HepG2 (cell line): ENCODE data around the gene KLHL36. TPM values are rescaled to one million over a fixed set of nuclear protein-coding genes. Genes with fewer than 3 reads are reported as not detected.
A peak's percentile ranks its signal among the peaks of the same experiment; 100 is the strongest.

Experiments
- ATAC-seq: fragments of 200-7000 bp; cut with Tn5 transposase; 3 replicates; pipeline ENCODE4 v1.9.1; 2020; ENCODE audit warnings: mild to moderate bottlenecking, moderate library complexity
- BruUV-seq: library from RNA; stranded (reverse); fragments of 400-500 nt; replicated peaks from 2 replicates; lab custom pipeline; 2021; lab: Mats Ljungman, UMichigan
- CTCF ChIA-PET: fragments of 300-600 bp; formaldehyde crosslinking; extraction: SDS; loops from one replicate; lab custom pipeline; 2021; ENCODE audit warnings: low total read pairs, inconsistent platforms, low intra/inter-chr PET ratio; lab: Yijun Ruan, JAX
- POLR2A ChIA-PET: fragments of 350-600 bp; sonication (Branson Sonifier 250); formaldehyde crosslinking; loops from one replicate; lab custom pipeline; 2020; ENCODE audit warnings: antibody characterized with exemption, inconsistent platforms; lab: Yijun Ruan, JAX
- DNase-seq: peaks from one replicate; pipeline ENCODE4 v3.0.0-alpha.2; 2015; ENCODE audit warnings: low spot score
- FAIRE-seq: peaks from 3 replicates; lab custom pipeline; 2011; peaks lifted over from hg19 to GRCh38; lab: Jason Lieb, UNC
- H2AFZ ChIP-seq: one replicate; pipeline ENCODE4 v1.6.1; 2011; ENCODE audit warnings: low read length, inconsistent platforms
- H3K27ac ChIP-seq: fragments of 300-600 bp; 3 replicates; pipeline ENCODE4 v1.8.0; 2011; ENCODE audit warnings: mixed run types, mild to moderate bottlenecking, mixed read lengths, low read length, inconsistent platforms; ENCODE audit not compliant: insufficient read depth; ENCODE audit errors: extremely low read length
- H3K27me3 ChIP-seq, 2 experiments: fragments of 200-600 bp in 1 of 2; 2 replicates in 1 of 2; 3 replicates in 1 of 2; pipeline versions ENCODE4 v1.6.0 to v1.8.0; 2011; ENCODE audit warnings: low read length in 2 of 2, mild to moderate bottlenecking in 2 of 2, moderate library complexity in 2 of 2, inconsistent platforms in 1 of 2; ENCODE audit not compliant: insufficient read depth in 2 of 2, control insufficient read depth in 1 of 2
- H3K36me3 ChIP-seq, 2 experiments: fragments of 200-600 bp in 1 of 2; replicated peaks in 1 of 2; 2 replicates in 1 of 2; 3 replicates in 1 of 2; pipeline versions ENCODE4 v1.5.1 to v1.8.0; 2011; ENCODE audit warnings: low read length in 2 of 2, inconsistent platforms in 1 of 2; ENCODE audit not compliant: insufficient read depth in 2 of 2, control insufficient read depth in 1 of 2
- H3K4me1 ChIP-seq: 2 replicates; pipeline ENCODE4 v1.5.1; 2012; ENCODE audit warnings: low read length, inconsistent platforms; ENCODE audit not compliant: insufficient read depth
- H3K4me2 ChIP-seq: 2 replicates; pipeline ENCODE4 v1.6.0; 2011; ENCODE audit warnings: low read depth, low read length, inconsistent platforms
- H3K4me3 ChIP-seq, 3 experiments: fragments of 200-600 bp in 1 of 3; sonication (generic), shearing (Covaris generic) in 1 of 3; replicated peaks in 1 of 3; 2 replicates each; pipeline ENCODE4 v1.5.1; 2011 to 2016; ENCODE audit warnings: low read length in 3 of 3, inconsistent platforms in 2 of 3, low read depth in 2 of 3, mild to moderate bottlenecking in 2 of 3, control low read depth in 1 of 3, mixed read lengths in 1 of 3; ENCODE audit not compliant: insufficient read depth in 1 of 3
- H3K79me2 ChIP-seq: one replicate; pipeline ENCODE4 v1.6.1; 2011; ENCODE audit warnings: low read length, inconsistent platforms; ENCODE audit not compliant: insufficient read depth
- H3K9ac ChIP-seq: 2 replicates; pipeline ENCODE4 v1.6.0; 2011; ENCODE audit warnings: mild to moderate bottlenecking, low read depth, low read length, inconsistent platforms; ENCODE audit not compliant: insufficient read depth
- H3K9me3 ChIP-seq: 2 replicates; pipeline ENCODE4 v1.5.1; 2012; ENCODE audit warnings: mild to moderate bottlenecking, low read length
- H4K20me1 ChIP-seq: 2 replicates; pipeline ENCODE4 v1.6.0; 2011; ENCODE audit warnings: inconsistent platforms, mild to moderate bottlenecking, low read length, moderate library complexity; ENCODE audit not compliant: insufficient read depth
- ATF7-NPFF ChIP-seq: sonication (generic); formaldehyde crosslinking; IDR thresholded peaks from 2 replicates; pipeline ENCODE4 v1.8.1; 2023; ENCODE audit warnings: mild to moderate bottlenecking, low read depth, missing genetic modification reagents, moderate library complexity
- HMGXB4 ChIP-seq, 2 experiments: sonication (generic) in 1 of 2; formaldehyde crosslinking in 1 of 2; IDR thresholded peaks; 2 replicates each; pipeline versions ENCODE4 v1.4.0 to v1.6.1; 2018 to 2020; ENCODE audit warnings: missing genetic modification reagents in 2 of 2, borderline replicate concordance in 1 of 2, low read depth in 1 of 2, mild to moderate bottlenecking in 1 of 2, missing biosample characterization in 1 of 2
- KMT2A ChIP-seq: sonication (generic); formaldehyde crosslinking; IDR thresholded peaks from 2 replicates; pipeline ENCODE4 v1.4.0; 2020; ENCODE audit warnings: missing genetic modification reagents
- MTF2 ChIP-seq: sonication (generic); formaldehyde crosslinking; IDR thresholded peaks from 2 replicates; pipeline ENCODE4 v1.5.0; 2020; ENCODE audit warnings: missing genetic modification reagents, borderline replicate concordance
- ZFP91 ChIP-seq: sonication (generic); formaldehyde crosslinking; IDR thresholded peaks from 2 replicates; pipeline ENCODE4 v1.9.0; 2022; ENCODE audit warnings: missing genetic modification reagents, mild to moderate bottlenecking, borderline replicate concordance
- ZMYM4 ChIP-seq: sonication (generic); formaldehyde crosslinking; IDR thresholded peaks from 2 replicates; pipeline ENCODE4 v1.8.1; 2023; ENCODE audit warnings: mild to moderate bottlenecking, missing genetic modification reagents
- ZNF235 ChIP-seq: sonication (generic); formaldehyde crosslinking; IDR thresholded peaks from 2 replicates; pipeline ENCODE4 v1.8.1; 2023; ENCODE audit warnings: mild to moderate bottlenecking, missing genetic modification reagents, borderline replicate concordance
- ZNF34 ChIP-seq: sonication (generic); formaldehyde crosslinking; IDR thresholded peaks from 2 replicates; pipeline ENCODE4 v1.4.0; 2020; ENCODE audit warnings: mild to moderate bottlenecking, missing genetic modification reagents, borderline replicate concordance
- ZNF547 ChIP-seq: sonication (generic); formaldehyde crosslinking; IDR thresholded peaks from 2 replicates; pipeline ENCODE4 v1.5.1; 2020; ENCODE audit warnings: mild to moderate bottlenecking, missing genetic modification reagents
- ZNF879 ChIP-seq: sonication (generic); formaldehyde crosslinking; IDR thresholded peaks from 2 replicates; pipeline ENCODE4 v1.8.1; 2023; ENCODE audit warnings: missing genetic modification reagents
- ZSCAN20 ChIP-seq: sonication (generic); formaldehyde crosslinking; IDR thresholded peaks from 2 replicates; pipeline ENCODE4 v1.4.0; 2020; ENCODE audit warnings: missing genetic modification reagents, mild to moderate bottlenecking, borderline replicate concordance
- WGBS: methylation state at CpG from one replicate; pipeline ENCODE4 v1.1.6; 2017; ENCODE audit warnings: low lambda C conversion rate; 5-methylcytosine and 5-hydroxymethylcytosine counted together
- in situ Hi-C: cut with HindIII; loops from 2 replicates; pipeline ENCODE4 v1.10.0; 2017; ENCODE audit warnings: low pct_unique_long_range_greater_than_20kb; ENCODE audit not compliant: extremely low pct_ligation_motif_present
- intact Hi-C: fragments of 100-400 bp; cut with micrococcal nuclease; formaldehyde crosslinking; loops from one replicate; pipeline ENCODE4 v1.10.0; 2022; ENCODE audit not compliant: unreplicated experiment
- polyA plus RNA-seq, 8 experiments: library from polyadenylated mRNA; depleted of rRNA in 3 of 8; stranded (reverse) in 7 of 8; unstranded in 1 of 8; fragments of >200 nt; fragmentation: Illumina TruSeq in 4 of 8; extraction: Trizol in 4 of 8; gene quantifications; 2 replicates each; pipeline versions ENCODE4 v1.2.1 to v1.2.3, GENCODE V29; 2011 to 2016; ENCODE audit warnings: low read depth in 4 of 8, missing spikeins in 1 of 8, mixed read lengths in 1 of 8; ENCODE audit not compliant: insufficient read depth in 1 of 8
- total RNA-seq, 5 experiments: library from RNA; depleted of rRNA; stranded (reverse); fragments of >200 nt; fragmentation: Illumina TruSeq; extraction: Trizol; gene quantifications; 2 replicates each; pipeline ENCODE4 v1.2.3, GENCODE V29; 2016; ENCODE audit warnings: low read depth in 1 of 5
- TF ChIP-seq, protein P1 (sequence below): sonication (generic); formaldehyde crosslinking; IDR thresholded peaks from 2 replicates; pipeline ENCODE4 v1.8.0; 2022; ENCODE audit warnings: missing genetic modification reagents, mild to moderate bottlenecking, inconsistent platforms, borderline replicate concordance
- TF ChIP-seq, protein P2 (sequence below): IDR thresholded peaks from 2 replicates; pipeline ENCODE4 v1.6.1; 2016; ENCODE audit warnings: control low read depth
- TF ChIP-seq, protein P3 (sequence below): sonication (generic); formaldehyde crosslinking; IDR thresholded peaks from 2 replicates; pipeline ENCODE4 v1.4.0; 2020; ENCODE audit warnings: low read depth, mild to moderate bottlenecking, missing genetic modification reagents

The KLHL36 gene
- total and polyA plus RNA-seq, 2 of the 13 experiments (the other 11 are each of a cell fraction or from before 2014, with no cell fraction given) = 24.3 to 26.0 TPM

GRCh38 chr16:84700446-84701300, 52.4 kb downstream of the KLHL36 start:
- Histone ChIP-seq H3K4me1 (peaks cover 55% of the 10 kb centered on the region), H3K79me2 (peaks cover 61% of the 10 kb centered on the region), H2AFZ (no peak overlapping the region), H3K4me3 (peak overlapping the region; percentile 70 to 92 (median 88)), H3K27ac (peak overlapping the region; percentile 75), H3K9me3 (no peaks in the 10 kb centered on the region), H3K9ac (peak overlapping the region; percentile 96), H3K36me3 (peaks cover 0 to 5% of the 10 kb centered on the region in 2 experiments; a peak in 3 of 5 replicates), H3K27me3 (no peaks in the 10 kb centered on the region; a peak in 1 of 5 replicates), H3K4me2 (peak overlapping the region; percentile 85), H4K20me1 (peaks cover 49% of the 10 kb centered on the region)
- ATAC-seq = peak; percentile 40
- CTCF ChIA-PET = no interaction called here
- POLR2A ChIA-PET = interaction anchor here (0.7 to 2.0 kb wide), 8 partner anchors 9 to 28 kb away, joined by 3 to 10 read pairs (median 4); no protein-coding TSS in a partner anchor
- intact Hi-C loops = loop anchor here (2.0 kb wide), 1 partner anchor 28 kb away; no protein-coding TSS in a partner anchor
- 2% methylated on average over 19 of the region's 28 CpGs for WGBS
- in situ Hi-C loops = no loop called here
- FAIRE-seq = no peak
- BruUV-seq = TSS peak; percentile 64
- no peak for DNase-seq
- TF ChIP-seq ZNF235 (no peak), ZNF547 (CRISPR knock-in tag) (0 out of 2 replicates have a peak, but pooled peaks have one; percentile 12), HMGXB4 (CRISPR knock-in tag; IDR thresholded peaks at IDR 0.05; ENCODE audit: borderline replicate concordance in 1 of 2, low read depth in 1 of 2) (peak in 1 of 2 experiments; percentile 16; a peak in 1 of 4 replicates), ZSCAN20 (0 out of 2 replicates have a peak, but pooled peaks have one; percentile 4), ZFP91 (CRISPR knock-in tag) (no peak), ZMYM4 (no peak), ATF7-NPFF (CRISPR knock-in tag) (0 out of 2 replicates have a peak, but pooled peaks have one; percentile 10), ZNF879 (CRISPR knock-in tag) (no peak), ZNF34 (no peak), MTF2 (0 out of 2 replicates have a peak, but pooled peaks have one; percentile 46), KMT2A (peak; percentile 61; the same call in 1 of the 2 replicates)
- TF ChIP-seq, protein P1, sequence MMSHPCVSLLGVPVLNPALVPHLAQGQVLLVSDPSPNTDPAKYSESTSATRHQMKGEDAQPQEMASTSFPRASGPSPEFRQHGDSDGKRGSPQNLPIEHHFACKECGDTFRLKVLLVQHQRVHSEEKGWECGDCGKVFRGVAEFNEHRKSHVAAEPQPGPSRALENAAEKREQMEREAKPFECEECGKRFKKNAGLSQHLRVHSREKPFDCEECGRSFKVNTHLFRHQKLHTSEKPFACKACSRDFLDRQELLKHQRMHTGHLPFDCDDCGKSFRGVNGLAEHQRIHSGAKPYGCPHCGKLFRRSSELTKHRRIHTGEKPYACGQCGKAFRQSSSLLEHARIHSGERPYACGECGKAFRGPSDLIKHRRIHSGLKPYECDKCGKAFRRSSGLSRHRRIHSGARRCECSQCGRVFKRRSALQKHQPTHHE (CRISPR knock-in tag) = no peak
- TF ChIP-seq, protein P2, sequence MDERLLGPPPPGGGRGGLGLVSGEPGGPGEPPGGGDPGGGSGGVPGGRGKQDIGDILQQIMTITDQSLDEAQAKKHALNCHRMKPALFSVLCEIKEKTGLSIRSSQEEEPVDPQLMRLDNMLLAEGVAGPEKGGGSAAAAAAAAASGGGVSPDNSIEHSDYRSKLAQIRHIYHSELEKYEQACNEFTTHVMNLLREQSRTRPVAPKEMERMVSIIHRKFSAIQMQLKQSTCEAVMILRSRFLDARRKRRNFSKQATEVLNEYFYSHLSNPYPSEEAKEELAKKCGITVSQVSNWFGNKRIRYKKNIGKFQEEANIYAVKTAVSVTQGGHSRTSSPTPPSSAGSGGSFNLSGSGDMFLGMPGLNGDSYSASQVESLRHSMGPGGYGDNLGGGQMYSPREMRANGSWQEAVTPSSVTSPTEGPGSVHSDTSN (CRISPR knock-in tag) = peak; percentile 71
- TF ChIP-seq, protein P3, sequence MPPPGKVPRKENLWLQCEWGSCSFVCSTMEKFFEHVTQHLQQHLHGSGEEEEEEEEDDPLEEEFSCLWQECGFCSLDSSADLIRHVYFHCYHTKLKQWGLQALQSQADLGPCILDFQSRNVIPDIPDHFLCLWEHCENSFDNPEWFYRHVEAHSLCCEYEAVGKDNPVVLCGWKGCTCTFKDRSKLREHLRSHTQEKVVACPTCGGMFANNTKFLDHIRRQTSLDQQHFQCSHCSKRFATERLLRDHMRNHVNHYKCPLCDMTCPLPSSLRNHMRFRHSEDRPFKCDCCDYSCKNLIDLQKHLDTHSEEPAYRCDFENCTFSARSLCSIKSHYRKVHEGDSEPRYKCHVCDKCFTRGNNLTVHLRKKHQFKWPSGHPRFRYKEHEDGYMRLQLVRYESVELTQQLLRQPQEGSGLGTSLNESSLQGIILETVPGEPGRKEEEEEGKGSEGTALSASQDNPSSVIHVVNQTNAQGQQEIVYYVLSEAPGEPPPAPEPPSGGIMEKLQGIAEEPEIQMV (CRISPR knock-in tag) = no peak
